ENCODE data around the gene SLC12A5.

DNA sequence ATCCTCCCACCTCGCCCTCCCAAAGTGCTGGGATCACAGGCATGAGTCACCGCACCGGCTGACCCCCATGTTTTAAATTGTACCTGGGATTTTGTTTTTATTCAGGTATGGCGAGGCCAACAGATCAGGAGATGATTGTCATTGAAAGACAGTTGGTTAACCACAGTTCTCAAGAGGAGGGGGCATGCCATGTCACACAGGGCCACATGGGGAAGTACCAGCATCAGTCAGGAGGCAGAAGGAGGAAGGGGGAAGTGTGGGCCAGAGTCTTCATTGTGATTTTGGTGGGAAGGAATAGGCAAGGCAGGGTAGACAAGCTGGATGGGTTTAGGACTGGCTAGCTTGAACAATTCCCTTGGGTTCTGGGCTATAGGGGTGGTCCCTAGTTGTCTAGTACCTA is 30.3 kb upstream of the SLC12A5 start:
- TF ChIP-seq, protein P1, sequence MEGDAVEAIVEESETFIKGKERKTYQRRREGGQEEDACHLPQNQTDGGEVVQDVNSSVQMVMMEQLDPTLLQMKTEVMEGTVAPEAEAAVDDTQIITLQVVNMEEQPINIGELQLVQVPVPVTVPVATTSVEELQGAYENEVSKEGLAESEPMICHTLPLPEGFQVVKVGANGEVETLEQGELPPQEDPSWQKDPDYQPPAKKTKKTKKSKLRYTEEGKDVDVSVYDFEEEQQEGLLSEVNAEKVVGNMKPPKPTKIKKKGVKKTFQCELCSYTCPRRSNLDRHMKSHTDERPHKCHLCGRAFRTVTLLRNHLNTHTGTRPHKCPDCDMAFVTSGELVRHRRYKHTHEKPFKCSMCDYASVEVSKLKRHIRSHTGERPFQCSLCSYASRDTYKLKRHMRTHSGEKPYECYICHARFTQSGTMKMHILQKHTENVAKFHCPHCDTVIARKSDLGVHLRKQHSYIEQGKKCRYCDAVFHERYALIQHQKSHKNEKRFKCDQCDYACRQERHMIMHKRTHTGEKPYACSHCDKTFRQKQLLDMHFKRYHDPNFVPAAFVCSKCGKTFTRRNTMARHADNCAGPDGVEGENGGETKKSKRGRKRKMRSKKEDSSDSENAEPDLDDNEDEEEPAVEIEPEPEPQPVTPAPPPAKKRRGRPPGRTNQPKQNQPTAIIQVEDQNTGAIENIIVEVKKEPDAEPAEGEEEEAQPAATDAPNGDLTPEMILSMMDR (IDR thresholded peaks at IDR 0.05), result no peak
- TF ChIP-seq POLR2A (IDR thresholded peaks at IDR 0.05) (no peak), POLR2AphosphoS5 (IDR thresholded peaks at IDR 0.05) (no peak), EP300 (IDR thresholded peaks at IDR 0.05) (no peak)
